ENCODE data around the gene CSTPP1.
A peak's percentile ranks its signal among the peaks of the same experiment; 100 is the strongest.
"Not testable (repeated sequence)": the region's sequence is repeated elsewhere in the genome, so short reads cannot be mapped to it uniquely, and the experiment has no call there.

Gene CSTPP1

DNA sequence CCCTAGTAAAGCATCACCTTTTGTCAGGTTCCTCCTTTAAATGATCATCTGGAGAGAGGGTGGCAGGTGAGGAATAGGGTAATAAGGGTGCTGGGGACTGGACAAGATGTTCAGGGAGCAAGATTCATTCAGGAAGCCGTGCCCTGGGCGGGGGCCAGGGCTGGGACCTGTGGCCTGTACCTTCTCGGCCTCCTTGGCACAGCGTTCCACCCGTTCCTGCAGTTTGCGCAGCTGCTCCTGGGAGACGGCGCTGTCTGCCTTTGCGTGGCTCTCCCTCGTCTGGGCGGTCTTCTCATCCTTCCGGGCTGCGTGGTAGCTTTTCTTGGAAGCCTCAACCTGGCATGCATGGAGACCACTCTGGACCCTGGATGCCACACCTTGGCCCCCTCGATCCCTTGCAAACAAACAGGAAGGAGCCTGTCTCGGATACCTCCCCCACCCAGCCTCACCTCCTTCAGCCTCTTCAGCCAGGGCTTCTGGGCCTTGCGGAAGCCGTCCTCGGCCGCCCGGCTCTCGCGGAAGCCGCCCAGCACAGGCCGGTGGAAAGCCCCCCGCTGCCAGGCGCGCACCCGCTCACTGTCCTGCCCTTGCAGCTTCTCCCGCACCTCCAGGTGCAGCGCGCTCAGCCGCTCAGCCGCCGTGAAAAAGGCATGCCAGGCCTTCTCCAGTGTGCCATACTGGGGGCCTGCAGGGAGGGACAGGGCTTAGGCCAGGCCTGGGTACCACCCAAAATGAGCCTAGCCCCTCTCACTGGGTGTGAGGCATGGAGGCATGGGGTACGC, 243.6 kb downstream of the CSTPP1 start:
- no peak for DNase-seq (ENCODE audit: low read depth in 3 of 3)

GRCh38 chr11:47181271-47181670, 244.7 kb downstream of the CSTPP1 start:
- no peak for DNase-seq (ENCODE audit: low read depth in 3 of 3)

DNA sequence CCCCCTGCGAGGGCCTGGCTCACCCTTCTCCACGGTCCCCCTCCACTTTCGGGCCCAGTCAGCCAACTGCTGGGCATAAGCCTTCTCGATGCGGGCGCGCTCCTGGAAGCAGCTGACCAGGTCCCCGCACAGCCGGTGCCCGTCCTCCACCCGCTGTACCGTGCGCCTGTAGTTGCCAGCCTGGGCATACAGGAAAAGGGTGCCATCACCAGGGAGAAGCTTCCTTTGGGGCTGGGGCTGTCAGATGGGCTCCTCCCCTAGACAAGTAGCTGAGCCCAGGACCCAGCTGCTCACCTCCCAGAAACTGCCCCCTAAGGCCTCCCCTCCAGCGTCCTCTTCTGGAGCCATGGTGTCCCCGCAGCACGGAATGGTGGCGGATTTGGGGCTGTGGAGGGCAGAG, 245.8 kb downstream of the CSTPP1 start:
- no peak for DNase-seq (ENCODE audit: low read depth in 3 of 3)

- DNase-seq (ENCODE audit: low read depth in 3 of 3), result no peak
These were observed 246.7 kb downstream of the CSTPP1 start for GRCh38 chr11:47183031-47183856.

- DNase-seq (ENCODE audit: low read depth in 3 of 3), result no peak
These were observed 247.4 kb downstream of the CSTPP1 start for GRCh38 chr11:47183969-47184368.

- DNase-seq (ENCODE audit: low read depth in 3 of 3), result no peak
These were observed 248.2 kb downstream of the CSTPP1 start for GRCh38 chr11:47184711-47185304.

GRCh38 chr11:47185305-47186075, 248.9 kb downstream of the CSTPP1 start:
- no peak for DNase-seq (ENCODE audit: low read depth in 3 of 3)

GRCh38 chr11:47186076-47186699, 249.6 kb downstream of the CSTPP1 start, which contains the start of gene PACSIN3:
PACSIN3 (minus strand) TSS chr11:47186434; CDS start chr11:47182727, 3,707 bp downstream.
- peak in 1 of 3 donors; percentile 44 for DNase-seq (ENCODE audit: low read depth in 3 of 3)

DNA sequence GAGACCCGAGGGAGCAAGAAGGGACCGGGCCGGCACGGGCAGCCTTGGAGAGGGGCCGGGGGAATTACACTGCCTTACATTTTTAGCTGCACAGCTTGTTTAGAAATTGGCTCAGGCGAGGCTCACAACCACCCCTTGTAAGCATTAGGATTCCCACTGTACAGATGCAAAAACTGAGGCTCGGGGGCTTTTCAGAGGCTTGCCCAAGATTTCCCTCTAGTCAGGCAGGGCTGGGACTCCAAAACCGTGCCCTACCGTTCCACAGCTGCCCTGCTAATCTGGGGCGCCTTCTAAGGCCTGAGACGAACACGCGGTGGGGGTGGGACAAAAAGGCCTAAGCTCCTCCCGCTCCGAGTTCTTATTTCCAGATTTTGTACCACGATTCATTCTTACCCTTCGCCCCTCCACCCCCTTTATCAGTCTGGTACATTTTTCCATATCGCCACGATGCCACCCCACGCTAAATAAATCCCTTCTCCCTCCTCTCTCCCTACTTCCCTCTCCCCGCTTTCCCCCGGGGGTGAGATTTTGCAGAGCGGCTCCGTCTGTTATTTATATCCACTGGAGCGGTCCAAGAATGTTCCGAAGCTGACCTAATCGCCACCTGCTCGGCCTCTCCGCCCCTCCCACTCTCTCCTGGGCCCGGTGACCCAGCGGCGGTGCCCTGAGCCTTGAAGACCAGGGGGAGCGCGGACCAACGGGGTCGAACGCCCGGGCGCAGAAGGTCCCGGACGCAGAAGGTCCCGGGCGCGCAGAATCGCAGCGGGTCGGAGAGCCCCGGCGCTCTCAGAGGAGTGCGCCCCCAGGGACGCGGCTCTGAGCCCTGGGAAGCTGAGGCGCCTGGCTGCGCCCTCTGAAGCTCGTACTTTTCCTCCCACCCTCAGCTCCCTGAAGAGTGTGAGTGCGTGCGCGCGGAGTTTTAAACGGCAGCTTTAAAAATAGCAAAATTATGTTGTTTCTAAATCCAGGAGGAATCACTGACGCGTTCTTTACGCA, 250.4 kb downstream of the CSTPP1 start:
- DNase-seq (ENCODE audit: low read depth in 3 of 3), result peak in 2 of 3 donors; percentile 25 to 45

DNA sequence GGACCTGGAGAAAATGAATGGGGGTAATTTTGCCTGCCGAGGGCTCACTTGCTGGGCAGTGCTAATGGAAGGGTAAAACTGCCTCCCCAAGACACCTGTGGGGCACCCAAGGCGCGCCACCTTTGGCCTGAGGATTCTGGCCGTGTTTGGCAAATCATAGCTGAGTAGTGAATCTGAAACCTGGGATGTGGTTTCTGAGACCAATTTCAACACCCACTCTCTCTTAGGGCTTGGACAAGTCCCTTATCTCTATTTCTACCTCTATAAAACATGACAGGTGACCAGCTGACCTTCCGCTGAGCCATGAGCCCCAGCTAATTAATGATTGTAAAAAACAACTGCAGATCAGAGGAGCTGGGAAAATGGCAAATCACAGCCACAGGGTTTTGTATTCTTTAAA, 251.2 kb downstream of the CSTPP1 start:
- no peak for DNase-seq (ENCODE audit: low read depth in 3 of 3)

GRCh38 chr11:47188259-47188658, 251.7 kb downstream of the CSTPP1 start:
- DNase-seq (ENCODE audit: low read depth in 3 of 3), result no peak

- DNase-seq (ENCODE audit: low read depth in 3 of 3), result no peak
These were observed 252.7 kb downstream of the CSTPP1 start for GRCh38 chr11:47189100-47189834.

DNA sequence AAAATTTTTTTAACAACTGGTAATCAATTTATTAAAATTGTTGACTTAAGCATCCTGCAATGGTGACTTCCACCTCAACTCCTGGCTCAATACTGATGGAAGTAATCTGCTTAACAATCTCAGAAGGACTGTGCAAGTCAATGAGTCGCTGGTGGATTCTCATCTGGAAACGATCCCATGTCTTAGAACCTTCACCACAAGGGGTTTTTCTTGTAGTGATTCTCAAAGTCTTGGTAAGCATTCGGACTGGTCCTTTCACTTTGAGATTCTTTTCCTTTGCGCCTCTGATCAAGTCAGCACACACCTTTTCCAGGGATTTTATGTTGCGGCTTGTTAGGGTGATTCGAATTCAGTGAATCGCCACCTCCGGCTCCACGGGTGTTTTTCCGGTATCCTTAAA, 254.6 kb downstream of the CSTPP1 start:
- DNase-seq (ENCODE audit: low read depth in 3 of 3), result not testable (repeated sequence)

DNA sequence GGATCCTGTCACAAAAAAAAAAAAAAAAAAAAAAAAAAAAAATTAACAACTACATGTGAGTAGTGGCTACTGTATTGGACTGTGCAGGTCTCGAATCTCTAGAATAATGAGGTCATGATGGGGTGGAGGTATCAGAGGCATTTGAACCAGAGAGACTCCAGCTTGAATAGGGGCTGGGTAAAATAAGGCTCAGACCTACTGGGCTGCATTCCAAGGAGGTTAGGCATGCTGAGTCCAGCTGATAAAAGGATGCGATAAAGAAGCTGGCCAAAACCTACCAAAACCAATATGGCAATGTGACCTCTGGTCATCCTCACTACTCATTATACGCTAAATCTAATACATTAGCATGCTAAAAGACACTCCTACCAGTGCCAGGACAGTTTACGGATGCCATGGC, 255.6 kb downstream of the CSTPP1 start:
- DNase-seq (ENCODE audit: low read depth in 3 of 3), result no peak

GRCh38 chr11:47198161-47198560, 261.6 kb downstream of the CSTPP1 start:
- DNase-seq (ENCODE audit: low read depth in 3 of 3), result not testable (repeated sequence)

DNA sequence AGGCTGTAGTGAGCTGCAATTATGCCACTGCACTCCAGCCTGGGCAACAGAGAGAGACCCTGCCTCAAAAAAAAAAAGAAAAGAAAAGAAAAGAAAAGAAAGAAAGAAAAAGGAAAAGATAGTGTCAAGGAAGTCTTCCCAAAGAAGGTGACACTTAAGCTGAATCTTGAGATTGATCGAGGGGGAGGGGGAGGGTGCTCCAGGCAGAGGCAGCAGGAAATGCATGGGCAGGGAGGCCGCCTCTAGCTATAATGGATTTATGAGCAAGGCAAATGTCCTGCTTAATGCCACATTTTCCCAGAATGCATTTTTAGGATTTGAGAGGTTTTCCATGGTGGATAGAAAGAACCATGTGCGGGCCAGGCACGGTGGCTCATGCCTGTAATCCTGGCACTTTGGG, 264.5 kb downstream of the CSTPP1 start:
- DNase-seq (ENCODE audit: low read depth in 3 of 3), result no peak

GRCh38 chr11:47202576-47202975, 266.0 kb downstream of the CSTPP1 start:
- DNase-seq (ENCODE audit: low read depth in 3 of 3), result no peak

DNA sequence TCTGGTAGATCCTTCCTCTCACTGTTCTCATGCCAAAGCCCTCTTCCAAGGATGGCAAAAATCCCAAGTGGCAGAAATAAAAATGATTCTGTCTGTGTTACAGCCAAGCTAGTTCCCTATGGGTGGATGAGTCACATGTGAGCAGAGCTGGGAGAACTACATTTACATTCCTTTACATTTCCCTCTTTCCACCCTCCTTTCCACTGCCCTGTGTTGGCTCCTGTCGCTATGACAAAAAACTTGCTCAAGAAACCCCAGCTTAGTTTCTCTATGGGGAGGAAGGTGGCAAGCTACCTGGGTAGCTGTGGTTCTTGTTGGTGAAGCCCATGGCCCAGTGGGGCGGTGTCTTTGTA, 268.1 kb downstream of the CSTPP1 start:
- DNase-seq (ENCODE audit: low read depth in 3 of 3), result no peak

DNA sequence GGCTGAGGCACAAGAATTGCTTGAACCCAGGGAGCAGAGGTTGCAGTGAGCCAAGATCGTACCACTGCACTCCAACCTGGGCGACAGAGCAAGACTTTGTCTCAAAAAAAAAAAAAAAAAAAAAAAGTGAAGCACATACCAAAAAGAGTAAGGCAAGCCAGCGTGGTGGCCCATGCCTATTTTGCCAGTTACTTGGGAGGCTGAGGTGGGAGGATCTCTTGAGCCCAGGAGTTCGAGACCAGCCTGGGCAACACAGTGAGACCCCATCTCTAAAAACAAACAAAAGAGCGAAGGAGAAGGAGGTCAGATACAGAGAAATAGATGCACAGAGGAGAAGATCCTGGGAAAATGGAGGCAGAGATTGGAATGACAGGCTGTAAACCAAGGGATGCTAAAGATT, 270.0 kb downstream of the CSTPP1 start:
- not testable (repeated sequence) for DNase-seq (ENCODE audit: low read depth in 3 of 3)
